Fibroblast of upper back skin (primary cell): ENCODE data around the gene VWF.
"Not testable (repeated sequence)": the region's sequence is repeated elsewhere in the genome, so short reads cannot be mapped to it uniquely, and the experiment has no call there.

Source experiments
- DNase-seq: peaks from one replicate; pipeline ENCODE4 v3.0.0-alpha.2; 2013

Gene VWF

DNA sequence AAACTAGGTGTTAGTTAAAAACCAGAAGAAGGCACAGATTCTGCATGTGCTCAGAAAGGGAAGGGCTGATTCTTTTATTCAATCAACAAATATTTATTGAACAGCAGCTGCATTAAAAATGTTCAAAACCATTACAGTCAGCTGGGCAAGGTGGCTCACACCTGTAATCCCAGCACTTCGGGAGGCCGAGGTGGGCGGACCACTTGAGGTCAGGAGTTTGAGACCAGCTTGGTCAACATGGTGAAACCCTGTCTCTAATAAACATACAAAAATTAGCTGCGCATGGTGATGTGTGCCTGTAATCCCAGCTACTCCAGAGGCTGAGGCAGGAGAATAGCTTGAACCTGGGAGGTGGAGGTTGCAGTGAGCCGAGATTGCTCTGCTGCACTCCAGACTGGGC, 22.4 kb downstream of the VWF start:
- DNase-seq = not testable (repeated sequence)

DNA sequence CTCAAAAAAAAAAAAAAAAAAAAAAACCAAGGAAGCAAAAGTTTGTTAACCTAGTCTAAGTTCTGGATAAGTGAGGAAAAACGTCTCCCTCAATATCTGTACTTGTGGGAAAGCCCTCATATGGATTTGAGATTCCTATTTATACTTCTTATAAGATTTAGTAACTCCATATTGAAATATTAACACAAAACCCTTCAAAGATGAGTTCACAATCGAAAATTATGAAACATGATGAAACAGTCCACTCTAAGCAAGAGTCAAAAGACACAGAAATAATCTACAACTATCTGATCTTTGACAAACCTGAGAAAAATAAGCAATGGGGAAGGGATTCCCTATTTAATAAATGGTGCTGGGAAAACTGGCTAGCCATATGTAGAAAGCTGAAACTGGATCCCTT, 25.2 kb downstream of the VWF start:
- DNase-seq = no peak

DNA sequence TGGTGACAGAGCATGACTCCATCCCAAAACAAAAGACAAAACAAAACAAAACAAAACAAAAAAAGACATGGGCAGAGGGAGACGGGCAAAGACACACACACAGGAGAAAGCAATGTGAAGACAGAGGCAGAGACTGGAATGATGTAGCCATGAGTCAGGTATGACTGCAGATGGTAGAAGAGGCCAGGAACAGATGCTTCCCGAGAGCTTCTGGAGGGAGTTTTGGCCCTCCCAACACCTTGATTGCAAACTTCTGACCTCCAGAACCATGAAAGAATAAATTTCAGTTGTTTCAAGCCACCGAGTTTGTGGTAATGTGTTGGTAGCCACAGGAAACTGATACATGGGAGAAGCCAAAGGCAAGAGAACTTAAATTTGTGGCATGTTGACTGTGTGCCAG, 27.1 kb downstream of the VWF start:
- DNase-seq = peak; percentile 43

DNA sequence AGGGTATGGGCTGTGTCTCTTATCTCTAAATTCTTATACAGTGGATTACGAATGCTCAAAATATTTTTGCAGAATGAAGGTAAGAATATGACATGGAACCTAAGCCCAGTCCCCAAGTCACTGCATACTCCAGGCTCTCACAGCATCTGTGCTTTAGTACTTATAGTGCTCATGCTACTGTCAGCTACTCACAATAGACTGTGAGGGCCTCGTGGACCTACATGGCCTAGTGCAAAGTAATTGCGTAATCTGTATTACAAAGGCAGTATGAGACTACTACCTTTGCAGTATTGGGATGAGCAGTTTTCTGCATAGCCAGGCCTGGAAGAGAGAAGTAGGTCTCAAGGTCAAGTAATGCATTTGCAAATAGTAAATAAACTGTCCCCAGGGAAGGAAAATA, 27.9 kb downstream of the VWF start:
- DNase-seq = no peak

DNA sequence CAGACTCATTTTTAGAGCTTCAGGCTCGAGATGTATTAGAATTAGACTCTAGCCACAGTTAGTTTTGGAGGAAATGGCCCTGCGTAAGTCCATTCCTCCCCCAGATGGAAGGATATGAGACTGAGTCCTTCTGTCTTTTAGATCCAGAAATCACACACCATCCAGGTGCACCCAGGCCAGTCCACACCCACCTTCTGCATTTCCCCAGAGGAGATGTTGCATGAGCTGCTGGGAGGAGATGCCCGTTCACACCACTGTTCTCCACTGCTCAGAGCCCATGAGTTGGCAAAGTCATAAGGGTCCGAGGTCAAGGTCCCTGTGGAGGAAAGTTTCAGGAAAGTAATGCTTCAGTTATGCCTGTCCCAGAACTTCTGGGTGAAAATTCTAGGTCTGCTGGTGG, 29.2 kb downstream of the VWF start:
- DNase-seq = no peak

DNA sequence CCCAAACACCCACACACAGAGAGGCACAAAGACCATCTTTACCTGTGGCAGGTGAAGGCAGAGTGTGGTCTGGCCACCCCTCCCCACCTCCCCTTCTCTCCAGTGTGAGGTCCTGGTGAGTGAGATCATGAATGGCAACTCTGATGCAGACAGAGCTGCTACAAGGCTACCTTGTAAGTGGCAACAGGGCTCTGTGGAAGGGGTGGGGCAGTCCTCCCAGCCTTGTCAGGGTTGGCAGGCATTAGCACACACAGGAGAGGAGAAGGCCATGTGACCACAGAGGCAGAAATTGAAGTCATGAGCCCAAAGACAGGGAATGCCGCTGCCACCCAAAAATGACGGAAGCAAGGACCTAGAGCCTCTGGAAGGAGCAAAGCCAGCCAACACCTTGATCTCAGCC, 30.7 kb downstream of the VWF start:
- no peak for DNase-seq

DNA sequence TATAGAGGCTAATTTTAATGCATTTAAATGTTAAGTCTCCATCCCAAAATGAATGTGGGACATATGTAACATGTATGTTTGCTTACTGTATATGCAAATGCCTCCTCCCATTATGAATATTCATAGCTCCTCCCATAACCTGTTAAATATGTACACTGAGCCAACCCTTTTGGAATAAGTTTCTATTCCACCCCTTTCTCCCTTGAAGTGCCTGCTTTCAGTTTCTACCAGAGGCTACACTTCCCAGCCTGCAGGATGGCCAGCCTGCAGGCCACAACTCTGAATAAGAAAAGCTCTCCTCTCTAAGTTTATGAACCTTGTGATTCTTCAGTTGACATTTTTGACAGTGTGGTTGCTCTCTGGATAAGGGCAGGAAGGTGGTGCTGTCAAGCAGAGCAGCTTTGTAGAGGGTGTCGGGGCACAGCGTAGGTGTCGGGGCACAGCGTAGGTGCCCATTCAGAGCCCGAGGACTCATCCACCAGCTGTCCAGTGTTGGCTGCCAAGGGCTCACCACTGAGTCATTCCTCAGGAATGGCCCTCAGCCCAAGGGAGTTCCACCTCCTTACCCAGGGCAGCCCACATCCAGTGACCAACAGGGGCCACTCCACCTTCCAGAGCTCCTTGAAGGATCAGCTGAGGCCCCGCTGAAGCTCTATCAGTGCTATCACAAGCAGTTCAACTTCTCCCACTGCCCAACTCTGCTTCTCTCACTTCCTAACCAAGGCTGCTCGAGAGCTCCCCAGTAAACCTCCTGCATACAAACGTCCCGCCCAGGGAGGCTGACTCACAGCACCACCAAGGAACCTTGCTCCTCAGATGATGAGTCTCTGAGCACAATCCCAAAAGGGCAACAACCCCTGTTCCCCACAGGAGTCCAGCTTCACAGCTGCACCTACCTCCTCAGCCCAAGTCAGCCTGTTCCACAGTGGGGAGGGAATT, 31.4 kb downstream of the VWF start:
- peak; percentile 69 for DNase-seq

DNA sequence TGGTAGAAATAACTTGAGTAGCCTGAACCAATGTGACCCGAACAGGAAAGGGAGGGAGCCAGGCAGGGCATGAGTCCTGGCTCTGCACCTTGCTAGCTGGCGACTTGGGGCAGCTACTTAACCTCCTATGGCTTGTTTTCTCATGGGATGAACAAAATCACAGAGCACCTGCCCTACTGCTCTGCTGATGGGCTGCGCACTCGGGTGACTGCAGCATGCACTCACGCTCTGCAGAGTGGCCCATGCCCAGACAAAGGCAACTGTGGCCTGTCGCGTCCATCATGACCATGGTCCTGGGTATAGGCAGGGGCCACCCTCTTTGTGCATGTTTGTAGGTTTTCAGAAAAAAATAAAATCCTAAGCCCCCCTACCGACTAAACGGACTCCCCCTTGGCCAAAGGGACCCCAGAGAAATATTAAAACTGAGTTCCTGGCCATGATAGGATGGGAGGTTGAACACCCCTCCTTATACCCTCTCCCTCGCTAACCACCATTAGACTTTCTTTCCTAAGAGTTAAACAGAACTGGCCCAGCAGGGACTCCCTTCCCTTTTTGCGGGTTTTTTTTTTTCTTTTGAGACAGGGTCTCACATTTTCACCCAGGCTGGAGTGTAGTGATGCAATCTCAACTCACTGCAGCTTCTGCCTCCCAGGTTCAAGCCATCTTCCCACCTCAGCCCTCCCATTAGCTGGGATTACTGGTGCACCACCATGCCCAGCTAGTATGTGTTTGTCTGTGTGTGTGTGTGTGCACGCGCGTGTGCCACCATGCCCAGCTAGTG, 32.5 kb downstream of the VWF start:
- no peak for DNase-seq

DNA sequence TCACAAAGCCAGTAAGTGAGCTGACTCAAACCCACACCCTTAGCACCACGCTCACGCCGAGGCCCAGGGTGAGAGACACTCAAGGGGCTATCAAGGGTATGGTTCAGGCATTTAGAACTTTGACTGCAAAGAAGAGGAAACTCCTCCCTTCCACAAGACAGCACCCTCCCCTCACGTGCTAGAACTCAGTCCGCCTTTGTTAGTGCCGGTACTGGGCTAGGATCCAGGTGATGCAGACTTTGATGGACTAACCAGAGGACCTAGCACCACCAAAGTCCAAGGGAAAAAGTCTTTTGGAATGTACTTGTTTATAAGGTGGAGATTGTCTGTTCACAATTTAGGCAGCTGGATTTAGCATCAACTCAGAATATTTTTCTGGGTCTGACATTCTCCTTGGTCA, 33.7 kb downstream of the VWF start:
- DNase-seq = no peak

DNA sequence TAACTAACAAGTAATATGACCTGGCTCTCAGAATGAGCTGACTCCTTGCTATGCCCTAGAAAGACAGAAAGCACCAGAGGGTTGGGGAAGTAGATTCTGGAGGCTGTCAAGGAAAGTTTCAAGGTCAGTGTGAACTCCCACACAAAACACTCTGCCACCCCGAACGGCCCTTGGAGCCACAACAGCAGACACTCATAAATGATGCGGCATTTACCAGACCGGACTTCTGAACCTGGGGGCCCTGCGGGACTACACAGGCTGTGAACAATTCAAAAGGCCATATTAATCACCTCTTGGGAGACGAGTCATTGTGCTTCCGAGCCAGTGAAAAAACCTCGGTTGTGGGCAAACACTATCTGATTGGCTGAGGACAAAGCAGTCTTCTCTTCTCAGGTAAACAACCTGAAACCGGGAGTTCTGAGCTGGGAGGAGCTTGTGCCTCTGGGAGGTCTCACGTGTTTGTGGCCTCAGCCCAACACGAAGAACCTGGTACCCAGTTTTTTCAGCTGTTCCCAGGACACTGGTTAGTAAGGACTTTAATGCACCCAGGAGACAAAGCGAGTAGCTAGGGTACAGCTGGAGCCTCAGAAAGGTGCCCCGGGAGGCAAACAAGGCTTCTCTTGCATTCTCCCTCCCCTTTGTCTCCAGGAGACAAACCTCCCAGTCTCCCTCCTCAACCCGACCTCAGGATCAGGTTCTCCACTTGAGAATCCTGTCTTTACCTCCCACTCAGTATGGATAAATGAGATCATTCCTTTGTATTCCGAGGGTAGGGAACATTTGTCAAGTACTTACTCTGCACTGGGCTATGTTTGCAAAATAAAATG, 35.3 kb downstream of the VWF start:
- DNase-seq = no peak

DNA sequence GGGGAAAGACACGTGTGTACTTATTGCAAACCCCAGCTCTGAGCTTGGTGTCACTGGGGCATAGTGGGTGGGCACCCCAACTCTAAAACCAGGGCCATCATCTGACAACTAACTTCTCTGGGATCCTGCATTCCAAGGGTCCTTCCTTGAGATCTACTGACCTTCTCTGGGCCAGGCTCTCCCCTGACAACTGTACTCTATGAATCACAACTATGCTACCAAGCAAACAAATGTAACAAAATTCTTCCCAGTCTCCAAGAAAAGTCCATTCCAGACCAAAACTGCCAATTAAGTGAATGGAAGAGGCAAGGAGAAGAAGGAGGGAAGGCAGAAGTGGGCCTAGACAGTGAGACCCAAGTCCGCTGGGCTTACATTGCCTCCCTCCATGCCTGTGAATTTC, 38.2 kb downstream of the VWF start:
- no peak for DNase-seq

DNA sequence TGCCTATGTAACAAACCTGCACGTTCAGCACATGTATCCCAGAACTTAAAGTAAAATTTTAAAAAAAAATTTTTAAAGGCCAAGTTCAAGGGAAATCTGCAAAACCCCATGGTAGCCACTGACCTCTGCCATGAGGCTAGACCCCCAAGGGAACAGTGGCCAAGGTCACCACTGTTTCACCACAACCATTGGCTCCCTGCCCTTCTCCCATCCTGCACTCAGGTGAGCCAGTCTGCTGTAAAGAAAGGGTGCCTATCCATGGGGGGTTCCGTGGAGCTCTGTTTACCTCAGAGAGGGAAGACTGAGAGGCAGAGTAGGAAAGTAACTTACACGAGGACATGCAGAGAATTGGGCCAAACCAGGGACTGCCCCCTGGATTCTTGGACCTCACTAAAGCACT, 38.6 kb downstream of the VWF start:
- DNase-seq = no peak

DNA sequence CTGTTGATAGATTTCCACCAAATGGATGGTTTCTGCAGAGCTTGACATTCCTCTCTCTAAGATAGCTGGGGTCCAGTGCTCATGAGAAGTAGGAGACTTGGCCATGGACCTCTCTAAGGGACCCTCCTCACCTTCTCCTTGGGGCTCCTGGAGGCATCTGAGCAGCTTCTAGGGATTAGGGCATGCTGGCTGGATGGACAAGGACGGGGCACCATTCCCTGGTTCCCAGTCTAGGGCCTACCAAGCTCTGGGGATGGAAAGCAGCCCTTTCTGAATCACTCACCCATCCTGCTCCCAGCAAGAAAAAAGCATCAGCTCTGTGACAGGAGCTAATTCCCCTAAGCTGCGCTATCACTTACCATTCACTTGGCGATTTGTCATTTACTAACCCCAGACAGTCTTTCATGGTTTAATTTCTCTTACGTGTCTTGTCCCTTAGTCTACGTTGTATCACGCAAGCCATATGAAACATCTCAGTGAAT, 39.5 kb downstream of the VWF start:
- DNase-seq = no peak

DNA sequence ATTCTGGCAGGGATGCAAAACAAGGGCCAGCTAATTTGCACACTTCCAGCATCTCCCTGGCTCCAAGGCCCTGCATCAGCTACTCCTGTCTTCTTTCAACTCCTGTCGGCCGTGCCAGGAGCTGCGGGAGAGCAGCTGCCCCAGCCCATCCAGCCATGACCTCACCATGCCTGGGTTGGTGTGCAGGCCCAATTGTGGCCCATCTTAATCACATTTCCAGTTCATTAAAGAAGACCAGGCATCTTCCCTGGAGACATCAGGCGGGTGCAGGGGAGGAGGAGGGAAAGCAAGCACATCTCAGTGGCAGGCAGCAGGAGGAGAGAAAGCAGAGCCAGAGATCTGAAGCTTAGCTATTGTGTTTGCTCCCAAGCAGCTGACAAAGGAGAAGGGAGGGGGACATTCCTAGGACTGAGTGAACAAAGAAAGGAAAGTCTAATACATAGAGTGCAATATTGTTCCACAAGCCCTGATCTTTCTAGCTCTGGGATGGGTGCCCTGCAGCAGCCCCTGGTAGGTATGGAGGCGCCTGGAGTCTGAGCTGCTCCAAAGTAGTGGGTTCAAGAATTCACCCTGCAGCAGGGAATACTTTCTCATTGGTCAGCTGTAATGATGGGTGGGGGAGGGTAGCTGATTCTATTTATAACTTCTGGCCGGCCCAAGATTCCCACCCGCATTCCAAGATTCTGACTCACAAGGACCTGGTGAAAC, 40.1 kb downstream of the VWF start:
- DNase-seq = peak; percentile 94

DNA sequence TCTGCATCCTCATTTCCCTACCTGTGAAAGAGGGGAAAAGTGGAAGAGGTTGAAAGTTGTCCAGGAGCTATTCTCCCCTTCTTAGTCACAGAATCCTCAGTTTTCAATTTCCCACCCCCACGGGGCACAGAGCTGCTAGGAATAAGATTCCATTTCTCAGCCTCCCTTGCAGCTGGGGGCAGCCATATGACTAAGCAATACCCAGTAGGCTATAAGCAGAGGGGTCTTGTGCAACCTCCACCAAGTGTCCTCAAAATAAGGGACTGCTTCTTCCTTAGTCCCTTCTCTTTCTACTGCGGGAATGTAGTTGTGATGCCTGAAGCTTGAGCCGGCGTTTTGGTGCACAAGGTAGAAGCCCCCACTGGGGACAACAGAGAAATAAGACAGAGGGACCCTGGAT, 40.9 kb downstream of the VWF start:
- DNase-seq = peak; percentile 55

DNA sequence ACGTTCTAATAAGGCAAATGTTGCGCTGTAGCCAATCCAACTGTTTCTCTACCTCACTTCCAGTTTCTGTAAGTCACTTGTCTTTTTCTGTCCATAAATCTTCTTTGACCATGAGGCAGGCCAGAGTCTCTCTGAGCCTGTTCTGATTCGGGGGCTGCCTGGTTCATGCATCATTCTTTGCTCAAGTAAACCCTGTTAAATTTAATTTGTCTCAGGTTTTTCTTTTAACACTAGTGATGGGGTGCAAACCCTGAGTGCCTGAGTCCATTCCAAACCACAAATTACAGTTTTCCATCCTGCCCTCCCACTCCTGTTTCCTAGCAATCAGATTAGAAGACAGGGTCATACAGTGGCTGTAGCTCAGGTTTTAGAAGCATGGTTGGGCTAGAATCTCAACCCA, 41.9 kb downstream of the VWF start:
- peak; percentile 56 for DNase-seq

DNA sequence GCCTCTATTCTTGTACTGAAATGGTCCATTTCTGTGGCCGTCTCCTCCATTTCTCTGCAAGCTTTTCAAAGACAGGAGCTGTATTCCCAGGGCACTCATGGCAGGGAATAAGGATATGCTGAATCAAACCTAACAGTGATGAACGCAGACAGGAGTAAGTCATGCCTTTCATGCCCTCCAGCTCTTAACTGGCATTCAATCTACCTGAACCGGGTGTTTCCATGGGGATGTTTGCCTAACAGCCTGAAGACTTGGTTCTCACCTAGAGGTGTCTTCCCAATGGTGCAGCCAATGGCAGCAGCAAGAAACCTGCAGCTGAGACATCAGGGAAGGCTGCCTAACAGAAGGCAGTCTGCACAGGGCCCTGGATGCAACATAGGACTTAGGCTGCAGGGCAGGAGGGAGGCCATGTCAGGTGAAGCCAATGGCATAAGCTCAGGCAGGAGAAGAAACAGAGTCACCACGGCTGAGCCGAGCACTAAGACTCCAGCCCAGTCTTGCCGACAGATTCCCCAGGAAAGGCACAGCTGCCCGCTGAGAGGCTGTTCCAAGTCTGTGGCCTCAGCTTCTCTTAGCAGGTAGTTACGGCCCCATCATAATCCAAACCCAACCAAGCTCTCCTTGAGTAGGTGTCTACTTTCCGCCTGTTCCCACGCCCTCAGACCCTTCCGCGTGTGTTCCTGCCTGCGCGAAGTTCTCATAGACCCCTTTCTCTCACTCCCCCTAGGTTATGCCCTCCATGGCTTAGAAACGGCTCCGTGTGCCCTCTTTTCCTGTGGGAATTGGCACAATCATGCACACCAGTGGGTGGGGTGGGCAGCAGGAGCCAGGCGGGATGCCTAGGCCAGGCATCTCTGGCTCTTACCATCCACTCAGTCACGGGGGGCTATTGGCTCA, 44.1 kb downstream of the VWF start:
- DNase-seq = no peak

DNA sequence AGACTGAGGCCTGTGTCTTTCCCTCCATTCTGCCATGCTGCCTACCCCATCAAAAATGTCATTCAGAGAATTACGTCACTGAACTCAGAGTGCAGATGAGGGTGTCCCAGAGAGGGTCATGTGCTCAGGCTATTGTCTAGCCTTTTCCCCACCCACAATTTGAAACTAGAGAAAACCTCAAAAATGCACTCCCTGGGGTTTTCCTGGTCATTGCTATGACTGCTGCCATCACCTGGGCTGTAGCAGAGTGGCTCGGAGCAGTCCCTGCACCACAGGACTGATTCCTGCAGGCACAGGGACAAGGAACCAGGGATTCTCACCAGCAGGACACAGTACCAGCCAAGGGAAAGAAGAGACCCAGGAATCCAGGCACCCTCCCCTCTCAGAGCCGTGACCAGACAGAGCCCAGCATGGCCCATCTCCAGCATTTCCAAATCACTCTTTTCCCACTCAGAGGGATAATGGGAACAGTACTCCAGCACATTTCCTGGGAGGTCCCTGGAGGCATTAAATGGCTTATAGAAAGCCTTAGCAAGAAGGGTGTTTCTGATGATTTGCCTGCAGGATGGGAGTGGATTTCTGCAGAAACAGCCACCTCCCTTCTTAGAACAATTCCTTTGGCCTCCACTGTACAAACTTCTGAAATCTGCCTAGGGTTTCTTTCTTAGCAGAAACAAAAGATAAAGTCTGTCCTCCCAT, 45.9 kb downstream of the VWF start:
- DNase-seq = peak; percentile 56

DNA sequence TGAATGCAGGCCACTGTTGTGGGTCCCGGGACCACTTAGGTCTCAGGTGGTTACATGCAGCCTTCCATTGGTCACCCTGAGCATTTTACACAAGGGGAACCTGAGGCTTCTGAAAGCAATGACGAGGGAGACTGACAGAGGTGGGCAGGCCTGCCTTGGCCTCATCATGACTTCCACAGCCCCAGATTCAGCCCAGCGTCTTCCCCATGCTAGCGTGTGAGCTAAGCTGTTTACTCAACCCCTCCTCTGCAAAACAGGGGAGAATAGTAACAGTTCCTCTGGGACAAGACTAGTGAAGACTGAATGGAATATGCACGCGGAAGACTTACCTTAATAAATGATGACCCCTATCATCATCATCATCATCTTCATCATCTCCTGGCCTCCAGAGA, 46.8 kb downstream of the VWF start:
- DNase-seq = no peak

DNA sequence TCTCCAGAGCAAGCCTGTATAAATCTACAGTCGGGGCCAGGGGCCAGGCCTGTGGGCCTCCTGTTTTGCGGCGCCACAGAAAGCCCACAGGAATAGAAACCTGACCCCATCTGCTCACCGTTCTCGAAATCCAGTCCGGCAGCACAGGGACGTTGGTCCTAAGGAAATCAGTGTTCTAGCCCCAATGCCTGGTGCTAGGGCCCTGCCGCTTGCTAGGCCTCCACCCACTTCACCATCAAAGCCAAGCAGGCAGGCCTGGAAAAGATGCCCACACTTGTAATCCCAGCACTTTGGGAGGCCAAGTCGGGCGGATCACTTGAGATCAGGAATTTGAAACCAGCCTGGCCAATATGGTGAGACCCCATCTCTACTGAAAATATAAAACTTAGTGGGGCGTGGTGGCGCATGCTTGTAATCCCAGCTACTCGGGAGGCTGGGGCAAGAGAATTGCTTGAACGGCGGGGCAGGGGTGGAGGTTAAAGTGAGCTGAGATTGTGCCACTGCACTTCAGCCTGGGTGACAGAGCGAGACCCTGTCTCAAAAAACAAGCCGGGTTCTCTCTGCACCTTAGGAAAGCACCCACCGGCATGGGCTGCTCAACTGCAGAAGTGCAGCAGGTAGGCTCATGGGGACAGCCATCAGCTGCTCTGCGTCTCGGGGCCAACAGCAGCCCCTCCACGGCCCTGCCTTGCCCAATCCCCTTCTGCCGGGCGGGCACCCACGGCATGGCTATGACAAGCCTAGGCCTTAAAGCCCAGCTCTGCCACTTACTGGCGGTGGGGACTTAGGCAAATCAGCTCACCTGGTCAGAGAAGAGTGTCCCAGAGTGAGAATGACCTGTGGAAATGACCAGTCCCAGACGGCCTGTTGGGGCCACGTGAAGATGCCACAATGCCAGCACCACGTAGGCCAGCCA, 47.4 kb downstream of the VWF start:
- no peak for DNase-seq
